Endothelial cell of umbilical vein (primary cell): ENCODE data around the gene SNAI3. TPM values are rescaled to one million over a fixed set of nuclear protein-coding genes. Genes with fewer than 3 reads are reported as not detected.
A peak's percentile ranks its signal among the peaks of the same experiment; 100 is the strongest.

Source experiments
- BruUV-seq: library from RNA; stranded (reverse); fragments of 400-500 nt; replicated peaks from 2 replicates; lab custom pipeline; 2021; lab: Mats Ljungman, UMichigan
- CTCF ChIA-PET: fragments of 300-600, 350-600 bp; sonication (Branson Sonifier 250); formaldehyde crosslinking; loops from one replicate; lab custom pipeline; 2021; ENCODE audit warnings: antibody characterized with exemption, inconsistent platforms; lab: Charles Lee
- POLR2A ChIA-PET: fragments of 300-600, 350-600 bp; sonication (Branson Sonifier 250); formaldehyde crosslinking; loops from one replicate; lab custom pipeline; 2021; ENCODE audit warnings: antibody characterized with exemption, inconsistent platforms; lab: Charles Lee
- DNase-seq: peaks from one replicate; pipeline ENCODE4 v3.0.0-alpha.2; 2011; ENCODE audit warnings: low read depth, low spot score
- FAIRE-seq: peaks from 2 replicates; lab custom pipeline; 2011; peaks lifted over from hg19 to GRCh38; lab: Jason Lieb, UNC
- H2AFZ ChIP-seq: 2 replicates; pipeline ENCODE4 v1.6.0; 2012; ENCODE audit warnings: low read depth, low read length, control low read depth, inconsistent platforms
- H3K27ac ChIP-seq: 2 replicates; pipeline ENCODE4 v1.5.1; 2011; ENCODE audit warnings: low read depth, mild to moderate bottlenecking, control low read depth, low read length, moderate library complexity; ENCODE audit not compliant: insufficient read depth
- H3K27me3 ChIP-seq, 2 experiments: 2 replicates each; pipeline versions ENCODE4 v1.6.0 to v1.6.1; 2011; ENCODE audit warnings: low read length in 2 of 2, mixed read lengths in 1 of 2; ENCODE audit not compliant: control insufficient read depth in 2 of 2, insufficient read depth in 2 of 2
- H3K36me3 ChIP-seq, 2 experiments: 2 replicates in 1 of 2; 3 replicates in 1 of 2; pipeline ENCODE4 v1.5.1; 2011; ENCODE audit warnings: low read length in 2 of 2, mild to moderate bottlenecking in 1 of 2, moderate library complexity in 1 of 2; ENCODE audit not compliant: control insufficient read depth in 2 of 2, insufficient read depth in 2 of 2; ENCODE audit errors: extremely low read depth in 1 of 2
- H3K4me1 ChIP-seq: 3 replicates; pipeline ENCODE4 v1.5.1; 2011; ENCODE audit warnings: mild to moderate bottlenecking, low read length; ENCODE audit not compliant: control insufficient read depth, insufficient read depth; ENCODE audit errors: extremely low read depth
- H3K4me2 ChIP-seq: 2 replicates; pipeline ENCODE4 v1.6.1; 2011; ENCODE audit warnings: low read length, control low read depth, mixed read lengths; ENCODE audit not compliant: insufficient read depth
- H3K4me3 ChIP-seq, 3 experiments: fragments of 200-600 bp in 1 of 3; sonication (generic), shearing (Covaris generic) in 1 of 3; replicated peaks in 1 of 3; 2 replicates each; pipeline ENCODE4 v1.5.1; 2011 to 2016; ENCODE audit warnings: control low read depth in 3 of 3, low read length in 3 of 3, mild to moderate bottlenecking in 2 of 3, inconsistent platforms in 1 of 3, low read depth in 1 of 3, moderate library complexity in 1 of 3; ENCODE audit not compliant: insufficient read depth in 1 of 3
- H3K79me2 ChIP-seq: 2 replicates; pipeline ENCODE4 v1.6.0; 2012; ENCODE audit warnings: low read length, inconsistent platforms; ENCODE audit not compliant: control insufficient read depth, insufficient read depth
- H3K9ac ChIP-seq: replicated peaks from 2 replicates; pipeline ENCODE3; 2011; ENCODE audit warnings: low read length, control low read depth; ENCODE audit not compliant: insufficient read depth; ENCODE audit errors: extremely low read depth
- H3K9me1 ChIP-seq: replicated peaks from 3 replicates; pipeline ENCODE4 v1.6.0; 2011; ENCODE audit warnings: mild to moderate bottlenecking, low read length; ENCODE audit not compliant: control insufficient read depth, insufficient read depth; ENCODE audit errors: extremely low read depth
- H3K9me3 ChIP-seq: replicated peaks from 2 replicates; pipeline ENCODE4 v1.5.1; 2012; ENCODE audit warnings: low read length, inconsistent platforms; ENCODE audit not compliant: control insufficient read depth, insufficient read depth
- H4K20me1 ChIP-seq: replicated peaks from 2 replicates; pipeline ENCODE3; 2011; ENCODE audit warnings: mild to moderate bottlenecking, low read length; ENCODE audit not compliant: control insufficient read depth, insufficient read depth; ENCODE audit errors: extremely low read depth
- CTCF ChIP-seq, 2 donors: IDR thresholded peaks; 1 replicate in 1 of 2; 2 replicates in 1 of 2; pipeline ENCODE4 v1.5.1; 2011; ENCODE audit warnings: low read length in 2 of 2, mild to moderate bottlenecking in 2 of 2, moderate library complexity in 2 of 2, control low read depth in 1 of 2, inconsistent platforms in 1 of 2, low read depth in 1 of 2; ENCODE audit not compliant: insufficient read depth in 1 of 2; ENCODE audit errors: extremely low read depth in 1 of 2
- EZH2 ChIP-seq: IDR thresholded peaks from 2 replicates; pipeline ENCODE4 v1.6.1; 2012; ENCODE audit warnings: borderline replicate concordance, low read depth, mild to moderate bottlenecking, moderate library complexity, low read length, inconsistent platforms; ENCODE audit not compliant: severe bottlenecking
- FOS ChIP-seq: IDR thresholded peaks from 2 replicates; pipeline ENCODE4 v1.6.1; 2011; ENCODE audit warnings: mild to moderate bottlenecking, low read length, moderate library complexity, borderline replicate concordance; ENCODE audit not compliant: insufficient read depth
- GATA2 ChIP-seq: IDR thresholded peaks from 2 replicates; pipeline ENCODE4 v1.7.0; 2011; ENCODE audit warnings: low read depth, mild to moderate bottlenecking, moderate library complexity, mixed read lengths, low read length; ENCODE audit not compliant: insufficient read length, insufficient read depth
- JUN ChIP-seq: IDR thresholded peaks from 2 replicates; pipeline ENCODE4 v1.6.1; 2011; ENCODE audit warnings: borderline replicate concordance, low read depth; ENCODE audit not compliant: insufficient read length, insufficient read depth
- MAX ChIP-seq: IDR thresholded peaks from 2 replicates; pipeline ENCODE4 v1.6.1; 2011; ENCODE audit not compliant: insufficient read depth, insufficient read length
- MYC ChIP-seq: IDR thresholded peaks from one replicate; pipeline ENCODE4 v1.6.1; 2011; ENCODE audit warnings: mild to moderate bottlenecking, low read depth, low read length
- POLR2A ChIP-seq: IDR thresholded peaks from 2 replicates; pipeline ENCODE4 v1.6.1; 2012; ENCODE audit warnings: low read depth, mild to moderate bottlenecking, control low read depth, low read length
- POLR2AphosphoS5 ChIP-seq: IDR thresholded peaks from 2 replicates; pipeline ENCODE4 v1.6.1; 2012; ENCODE audit warnings: low read depth, mild to moderate bottlenecking, control low read depth, low read length, moderate library complexity; ENCODE audit not compliant: insufficient read depth
- dilution Hi-C: fragments of 300-500 bp; cut with MboI; formaldehyde crosslinking; loops from one replicate; pipeline ENCODE4 v1.15.0; 2019; ENCODE audit warnings: low sequenced_read_pairs; ENCODE audit not compliant: extremely low pct_ligation_motif_present
- intact Hi-C: fragments of 100-400 bp; cut with micrococcal nuclease; formaldehyde crosslinking; loops from one replicate; pipeline ENCODE4 v1.10.0; 2022
- polyA plus RNA-seq, 4 experiments: library from polyadenylated mRNA; depleted of rRNA in 3 of 4; stranded (reverse) in 3 of 4; unstranded in 1 of 4; fragments of >200 nt; gene quantifications; 2 replicates each; pipeline versions ENCODE4 v1.2.1 to v1.2.3, GENCODE V29; 2011 to 2012; ENCODE audit warnings: missing spikeins in 1 of 4
- total RNA-seq: library from RNA; stranded (reverse); gene quantifications from 2 replicates; pipeline ENCODE4 v1.2.3, GENCODE V29; 2021

The SNAI3 gene
- total and polyA plus RNA-seq, 2 donors (not counting 3 experiments of a cell fraction or from before 2014, with no cell fraction given): 0.30 to 0.31 TPM

DNA sequence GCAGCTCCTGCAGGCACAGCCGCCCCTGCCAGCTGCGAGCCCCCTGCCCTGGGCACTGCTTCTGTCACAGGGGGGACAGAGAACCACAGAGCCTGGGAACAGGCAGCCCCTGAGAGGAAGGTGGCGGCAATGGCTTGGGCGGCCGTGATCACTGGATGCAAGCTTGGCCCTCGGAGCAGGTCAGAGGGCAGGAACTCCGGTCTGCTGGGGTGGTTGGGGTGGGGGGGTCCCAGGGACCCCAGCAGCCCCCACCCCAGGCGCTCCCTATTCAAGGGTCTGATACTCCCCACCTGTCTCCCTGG lies 33.6 kb downstream of the SNAI3 start:
- POLR2A ChIA-PET: no interaction called here
- no peak for TF ChIP-seq MYC
- TF ChIP-seq POLR2AphosphoS5: no peak
- H3K36me3 ChIP-seq: peaks cover 5 to 17% of the 10 kb centered on the region in 2 experiments
- no peaks in the 10 kb centered on the region for H3K27me3 ChIP-seq
- H3K4me3 ChIP-seq: no peak overlapping the region
- H3K27ac ChIP-seq: no peak overlapping the region
- H3K9me1 ChIP-seq: no peaks in the 10 kb centered on the region
- H3K9ac ChIP-seq: no peak overlapping the region
- DNase-seq (no peak), FAIRE-seq (no peak)
- no peaks in the 10 kb centered on the region for H3K79me2 ChIP-seq
- CTCF ChIA-PET: no interaction called here
- no peaks in the 10 kb centered on the region for H4K20me1 ChIP-seq
- dilution Hi-C loops: no loop called here
- H2AFZ ChIP-seq: no peak overlapping the region
- no peak overlapping the region for H3K4me2 ChIP-seq
- no TSS peak for BruUV-seq
- H3K4me1 ChIP-seq: peaks cover 13% of the 10 kb centered on the region
- intact Hi-C loops: no loop called here
- no peaks in the 10 kb centered on the region for H3K9me3 ChIP-seq

GRCh38 chr16:88651989-88652761 lies 34.1 kb downstream of the SNAI3 start:
- no peaks in the 10 kb centered on the region for H4K20me1 ChIP-seq
- POLR2A ChIA-PET: no interaction called here
- FAIRE-seq (no peak), DNase-seq (no peak)
- no peak overlapping the region for H3K27ac ChIP-seq
- no peaks in the 10 kb centered on the region for H3K27me3 ChIP-seq
- intact Hi-C loops: no loop called here
- dilution Hi-C loops: no loop called here
- no peak overlapping the region for H3K9ac ChIP-seq
- H3K4me2 ChIP-seq: no peak overlapping the region
- H3K4me3 ChIP-seq: no peak overlapping the region
- H3K79me2 ChIP-seq: no peaks in the 10 kb centered on the region
- BruUV-seq: TSS peak; percentile 39
- no peak overlapping the region for H2AFZ ChIP-seq
- H3K36me3 ChIP-seq: peaks cover 3 to 17% of the 10 kb centered on the region in 2 experiments
- CTCF ChIA-PET: interaction anchor here (0.6 kb wide), 1 partner anchor 15 kb away, joined by 3 read pairs; no protein-coding TSS in a partner anchor
- H3K4me1 ChIP-seq: peaks cover 13% of the 10 kb centered on the region
- TF ChIP-seq JUN: no peak
- TF ChIP-seq GATA2: no peak
- no peak for TF ChIP-seq MAX
- no peak for TF ChIP-seq POLR2AphosphoS5
- TF ChIP-seq POLR2A: no peak
- no peak for TF ChIP-seq FOS
- no peak for TF ChIP-seq MYC
- TF ChIP-seq EZH2: no peak
- no peak for TF ChIP-seq CTCF (IDR thresholded peaks at IDR 0.05; ENCODE audit: extremely low read depth in 1 of 2, insufficient read depth in 1 of 2, low read depth in 1 of 2, low read length in 2 of 2)
- no peaks in the 10 kb centered on the region for H3K9me1 ChIP-seq
- no peaks in the 10 kb centered on the region for H3K9me3 ChIP-seq
